Stimulated activated CD8-positive, alpha-beta memory T cell treated with anti-CD3 and anti-CD28 coated beads, Interleukin-15, amount 100 ng/mL, for 1 hour (primary cell): Measurements from ENCODE around the gene DENND4C.
"Not testable (repeated sequence)": the region's sequence is repeated elsewhere in the genome, so short reads cannot be mapped to it uniquely, and the experiment has no call there.

ENCODE experiments used
- DNase-seq: peaks from one replicate; pipeline ENCODE4 v3.0.0-alpha.2; 2020; ENCODE audit warnings: low read depth

The DENND4C gene

DNA sequence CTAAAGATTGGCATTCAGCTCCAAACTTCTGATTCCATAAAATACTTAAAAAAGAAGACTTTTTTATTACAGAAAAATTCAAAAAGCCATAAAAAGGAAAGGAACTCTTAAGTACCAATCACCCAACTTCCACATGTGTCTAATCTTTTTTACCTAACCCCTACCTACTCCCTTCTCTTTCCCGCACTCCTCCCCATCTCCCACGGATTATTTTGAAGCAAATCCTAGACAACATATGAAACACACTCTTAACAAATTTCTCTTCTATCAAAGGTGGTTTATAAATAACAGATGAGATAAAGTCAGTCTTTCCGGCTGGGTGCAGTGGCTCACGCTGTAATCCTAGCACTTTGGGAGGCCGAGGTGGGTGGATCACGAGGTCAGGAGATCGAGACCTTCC, 5.9 kb upstream of the DENND4C start:
- DNase-seq: no peak

DNA sequence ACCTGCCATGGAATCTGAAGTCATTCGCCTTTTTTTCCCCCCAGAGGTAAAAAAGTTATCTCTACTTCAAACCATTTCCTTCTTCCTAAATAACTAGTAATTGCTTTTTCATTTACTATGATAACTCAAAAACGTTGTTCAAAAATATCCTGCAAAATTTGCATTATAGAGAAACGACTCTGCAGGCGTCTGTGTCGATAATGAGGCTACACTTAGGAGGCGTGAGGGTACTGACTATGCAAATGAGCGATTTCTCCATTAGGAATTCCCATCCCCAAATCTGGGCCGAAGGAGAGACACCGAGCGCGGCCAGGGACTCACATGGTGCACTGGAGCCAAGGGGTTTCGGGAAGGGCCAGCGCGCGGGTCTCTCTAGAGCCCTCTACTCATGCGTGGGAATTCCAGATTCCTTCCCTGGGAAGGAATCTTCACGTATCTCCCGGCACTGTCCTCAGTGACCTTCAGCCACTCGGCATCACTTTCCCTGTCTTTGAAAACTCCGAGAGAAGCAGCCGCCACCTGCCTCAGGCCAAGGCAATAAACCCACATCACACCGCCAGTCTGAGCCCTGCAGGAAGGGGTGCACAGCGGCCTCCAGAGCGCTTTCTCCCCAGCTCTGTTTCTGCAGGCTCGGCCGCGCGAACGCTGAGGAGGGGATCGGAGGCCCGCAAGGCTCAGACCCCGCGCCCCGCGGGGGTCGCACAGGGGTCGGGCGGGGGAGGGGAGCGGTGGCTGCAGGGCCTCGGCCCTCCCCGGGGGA, 718 bp upstream of the DENND4C start:
- DNase-seq: peak; percentile 33

GRCh38 chr9:19231126-19231903, 822 bp downstream of the DENND4C start:
- no peak for DNase-seq

DNA sequence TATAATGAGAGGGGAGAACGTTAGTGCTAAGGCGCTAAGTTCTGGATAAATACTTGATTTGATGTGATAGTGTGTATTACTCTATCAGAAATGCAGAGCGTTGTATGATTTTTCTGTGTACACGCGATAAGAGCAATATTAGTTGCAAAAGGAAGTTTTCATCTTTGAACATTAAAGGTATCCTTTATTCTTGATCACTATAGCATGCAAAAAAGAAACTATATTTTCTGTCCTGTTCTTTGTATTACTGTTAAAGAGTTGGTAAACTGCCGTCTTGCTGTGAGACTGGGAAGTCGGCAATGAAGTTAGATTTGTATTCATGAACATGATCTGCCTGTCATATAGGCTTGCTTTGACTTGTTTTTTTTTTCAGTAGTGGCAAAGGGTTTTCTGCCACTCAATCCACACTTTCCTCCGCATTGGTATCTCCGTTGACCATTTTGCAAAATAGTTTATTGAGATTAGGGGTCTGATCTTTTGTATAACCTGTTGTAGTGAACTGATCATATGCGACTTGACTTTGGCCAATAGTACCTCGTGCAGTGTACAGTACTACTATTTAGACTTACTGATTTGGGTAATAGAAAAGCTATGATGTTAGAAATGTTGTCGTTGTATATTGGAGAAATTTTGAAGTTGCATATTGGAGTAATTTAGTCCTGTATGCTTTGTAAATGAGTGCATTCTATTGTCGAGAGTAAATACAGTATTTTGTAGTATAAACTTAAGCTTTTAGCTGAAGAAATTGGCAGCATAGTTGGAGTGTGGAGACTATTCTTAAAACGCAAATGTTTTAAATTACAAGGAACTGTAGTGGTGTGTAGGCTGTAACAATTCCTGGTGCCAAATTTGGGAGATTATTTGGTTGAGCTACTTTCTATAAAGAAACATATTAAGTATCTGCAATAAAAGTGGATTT, 1.7 kb downstream of the DENND4C start:
- DNase-seq: no peak

GRCh38 chr9:19232823-19233194, 2.3 kb downstream of the DENND4C start:
- DNase-seq: no peak

GRCh38 chr9:19233344-19233743, 2.9 kb downstream of the DENND4C start:
- no peak for DNase-seq

DNA sequence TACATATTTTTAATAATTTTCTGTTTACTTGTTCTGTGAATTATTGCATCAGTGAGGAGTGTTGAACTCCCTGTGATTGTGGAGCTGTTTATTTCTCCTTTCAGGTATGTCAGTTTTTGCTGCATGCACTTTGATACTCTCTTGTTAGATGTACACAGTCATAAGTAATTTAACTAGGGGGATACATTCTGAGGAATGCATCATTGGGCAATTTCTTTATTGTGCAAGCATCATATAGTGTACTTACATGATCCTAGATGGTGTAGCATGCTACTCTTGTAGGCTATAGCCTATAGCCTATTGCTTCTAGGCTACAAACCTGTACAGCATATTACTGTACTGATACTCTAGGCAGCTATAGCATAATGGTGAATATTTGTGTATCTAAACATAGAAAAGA, 9.5 kb downstream of the DENND4C start:
- DNase-seq: no peak

GRCh38 chr9:19241728-19242127, 11.2 kb downstream of the DENND4C start:
- DNase-seq: no peak

DNA sequence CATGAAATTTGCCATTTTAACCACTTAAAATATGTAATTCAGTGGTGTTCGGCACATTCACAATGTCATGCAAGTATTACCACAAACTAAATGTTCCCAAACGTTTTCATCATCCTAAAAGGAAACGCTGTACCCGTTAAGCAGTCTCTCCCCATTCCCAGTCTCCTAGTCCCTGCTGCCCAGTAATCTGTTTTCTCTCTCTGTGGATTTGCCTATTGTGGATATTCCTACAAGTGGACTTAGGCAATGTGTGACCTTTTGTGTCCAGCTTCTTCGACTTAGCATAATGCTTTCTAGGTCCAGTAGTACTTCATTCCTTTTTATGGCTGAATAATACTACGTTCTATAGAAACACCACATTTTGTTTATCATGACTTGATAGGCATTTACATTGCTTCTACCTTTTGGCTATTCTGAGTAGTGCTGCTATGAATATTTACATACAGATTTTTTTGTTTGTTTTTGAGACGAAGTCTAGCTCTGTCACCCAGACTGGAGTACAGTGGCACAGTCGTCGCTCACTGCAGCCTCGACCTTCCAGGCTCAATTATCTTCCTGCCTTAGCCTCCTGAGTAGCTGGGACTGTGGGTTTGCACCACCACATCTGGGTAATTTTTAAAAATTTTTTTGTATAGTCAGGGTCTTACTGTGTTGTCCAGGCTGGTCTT, 13.0 kb downstream of the DENND4C start:
- DNase-seq: no peak

DNA sequence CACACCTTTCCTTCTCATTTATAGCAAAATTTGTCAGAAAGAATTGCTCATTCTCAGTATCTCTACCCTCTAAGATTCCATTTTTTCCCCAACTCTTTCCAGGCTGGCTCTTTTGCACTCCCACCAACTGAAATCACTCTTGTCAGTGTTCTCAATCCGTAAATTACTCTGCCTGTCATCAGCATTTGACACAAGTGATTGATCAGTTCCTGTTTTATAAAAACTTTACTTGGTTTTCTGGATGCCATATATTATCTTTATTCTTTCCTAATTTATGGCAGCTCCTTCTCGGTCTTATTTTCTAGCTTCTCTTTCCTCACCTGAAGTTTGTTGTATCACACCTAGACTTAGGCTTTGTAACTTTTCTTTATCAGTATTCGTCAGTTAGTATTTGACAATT, 16.4 kb downstream of the DENND4C start:
- DNase-seq: no peak

- no peak for DNase-seq
Observed at GRCh38 chr9:19247420-19247819, 16.9 kb downstream of the DENND4C start.

- not testable (repeated sequence) for DNase-seq
Observed at GRCh38 chr9:19250346-19250745, 19.9 kb downstream of the DENND4C start.

DNA sequence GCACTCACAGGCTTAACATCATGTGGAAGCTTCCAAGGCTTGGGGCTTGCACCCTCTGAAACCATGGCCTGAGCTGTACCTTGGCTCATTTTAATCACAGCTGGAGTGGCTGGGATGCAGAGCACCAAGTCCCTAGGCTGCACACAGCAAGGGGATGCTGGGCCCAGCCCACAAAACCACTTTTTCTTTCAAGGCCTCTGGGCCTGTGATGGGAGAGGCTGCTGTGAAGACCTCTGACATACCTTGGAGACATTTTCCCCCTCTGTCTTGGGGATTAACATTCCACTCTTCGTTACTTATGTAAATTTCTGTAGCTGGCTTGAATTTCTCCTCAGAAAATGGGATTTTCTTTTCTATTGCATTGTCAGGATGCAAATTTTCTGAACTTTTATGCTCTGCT, 20.7 kb downstream of the DENND4C start:
- not testable (repeated sequence) for DNase-seq

GRCh38 chr9:19251622-19252021, 21.1 kb downstream of the DENND4C start:
- DNase-seq: not testable (repeated sequence)

- DNase-seq: no peak
Observed at GRCh38 chr9:19252174-19252884, 21.8 kb downstream of the DENND4C start.

GRCh38 chr9:19252885-19253219, 22.4 kb downstream of the DENND4C start:
- DNase-seq: no peak

- DNase-seq: no peak
Observed at GRCh38 chr9:19255112-19255511, 24.6 kb downstream of the DENND4C start.

- DNase-seq: no peak
Observed at GRCh38 chr9:19255821-19256220, 25.3 kb downstream of the DENND4C start.

DNA sequence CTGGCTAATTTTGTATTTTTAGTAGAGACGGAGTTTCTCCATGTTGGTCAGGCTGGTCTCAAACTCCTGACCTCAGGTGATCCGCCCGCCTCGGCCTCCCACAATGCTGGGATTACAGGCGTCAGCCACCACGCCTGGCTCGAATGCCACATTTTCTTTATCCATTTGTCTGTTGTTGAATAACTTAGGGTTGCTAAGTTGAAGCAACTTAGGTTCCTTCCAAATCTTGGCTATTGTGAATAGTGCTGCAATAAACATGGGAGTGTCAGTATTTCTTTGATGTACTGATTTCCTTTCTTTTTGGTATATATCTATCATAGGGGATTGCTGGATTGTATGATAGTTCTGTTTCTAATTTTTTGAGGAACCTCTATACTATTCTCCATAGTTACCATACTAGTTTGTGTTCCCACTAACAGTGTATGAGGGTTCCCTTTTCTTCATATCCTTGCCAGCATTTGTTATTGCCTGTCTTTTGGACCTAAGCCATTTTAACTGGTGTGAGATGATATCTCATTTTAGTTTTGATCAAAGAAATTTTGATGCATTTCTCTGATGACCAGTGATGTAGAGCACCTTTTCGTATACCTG, 29.3 kb downstream of the DENND4C start:
- DNase-seq: not testable (repeated sequence)

GRCh38 chr9:19265602-19266001, 35.1 kb downstream of the DENND4C start:
- DNase-seq: not testable (repeated sequence)
